T-cell (primary cell): Measurements from ENCODE around the gene CDH4. TPM values are rescaled to one million over a fixed set of nuclear protein-coding genes. Genes with fewer than 3 reads are reported as not detected.
"Not testable (repeated sequence)": the region's sequence is repeated elsewhere in the genome, so short reads cannot be mapped to it uniquely, and the experiment has no call there.

Source experiments
- ATAC-seq, 4 experiments: fragments of 200-7000 bp in 3 of 4; fragments of 150-1000 bp in 1 of 4; cut with Tn5 transposase; replicated peaks in 1 of 4; 1 replicate in 3 of 4; 2 replicates in 1 of 4; pipeline ENCODE4 v1.10.0; 2021; ENCODE audit warnings: moderate library complexity in 3 of 4, mild to moderate bottlenecking in 2 of 4, moderate number of reproducible peaks in 1 of 4
- CTCF ChIA-PET, 2 donors: fragments of 300-600 bp; sonication (Branson Sonifier 250); formaldehyde crosslinking; loops; one replicate each; lab custom pipeline; 2022; ENCODE audit warnings: antibody characterized with exemption in 2 of 2; lab: Charles Lee
- POLR2A ChIA-PET, 2 donors: fragments of 300-600 bp; sonication (Branson Sonifier 250); formaldehyde crosslinking; loops; one replicate each; lab custom pipeline; 2022; ENCODE audit warnings: antibody characterized with exemption in 2 of 2; lab: Charles Lee
- DNase-seq, 35 experiments: peaks; one replicate each; pipeline versions ENCODE4 v3.0.0 to v3.0.0-alpha.2; 2013 to 2023
- H3K27ac ChIP-seq: one replicate; pipeline ENCODE4 v1.5.1; 2013; ENCODE audit warnings: low read length
- H3K27me3 ChIP-seq, 2 experiments: replicated peaks in 1 of 2; 1 replicate in 1 of 2; 2 replicates in 1 of 2; pipeline versions ENCODE4 v1.6.1 to v1.7.0; 2013; ENCODE audit warnings: low read length in 1 of 2, mixed read lengths in 1 of 2; ENCODE audit not compliant: control insufficient read depth in 2 of 2, insufficient read depth in 2 of 2; ENCODE audit errors: extremely low read depth in 1 of 2
- H3K36me3 ChIP-seq, 2 donors: 1 replicate in 1 of 2; 2 replicates in 1 of 2; pipeline versions ENCODE4 v1.6.1 to v1.7.0; 2013; ENCODE audit warnings: low read length in 1 of 2; ENCODE audit not compliant: control insufficient read depth in 2 of 2, insufficient read depth in 1 of 2; ENCODE audit errors: extremely low read depth in 1 of 2
- H3K4me1 ChIP-seq, 2 experiments: 1 replicate in 1 of 2; 2 replicates in 1 of 2; pipeline versions ENCODE4 v1.6.1 to v1.7.0; 2013; ENCODE audit warnings: low read length in 2 of 2, mixed read lengths in 1 of 2; ENCODE audit not compliant: insufficient read depth in 2 of 2, control insufficient read depth in 1 of 2; ENCODE audit errors: extremely low read depth in 1 of 2
- H3K4me3 ChIP-seq, 2 donors: 1 replicate in 1 of 2; 2 replicates in 1 of 2; pipeline versions ENCODE4 v1.5.1 to v1.7.0; 2013; ENCODE audit warnings: mild to moderate bottlenecking in 2 of 2, low read length in 1 of 2, moderate library complexity in 1 of 2; ENCODE audit not compliant: control insufficient read depth in 1 of 2; ENCODE audit errors: extremely low read depth in 1 of 2
- H3K9me3 ChIP-seq: 2 replicates; pipeline ENCODE4 v1.7.0; 2013
- H3K27ac Mint-ChIP-seq, 2 donors: one replicate each; pipeline ENCODE4 v1.8.0; 2020 to 2021; ENCODE audit warnings: mild to moderate bottlenecking in 2 of 2, mixed read lengths in 2 of 2
- H3K27me3 Mint-ChIP-seq, 2 donors: one replicate each; pipeline ENCODE4 v1.8.0; 2021 to 2022; ENCODE audit warnings: mixed read lengths in 2 of 2
- H3K36me3 Mint-ChIP-seq: one replicate; pipeline ENCODE4 v1.8.0; 2021; ENCODE audit warnings: mixed read lengths
- H3K4me1 Mint-ChIP-seq, 3 donors: one replicate each; pipeline ENCODE4 v1.8.0; 2020 to 2022; ENCODE audit warnings: mixed read lengths in 3 of 3, mild to moderate bottlenecking in 1 of 3
- H3K4me3 Mint-ChIP-seq, 3 donors: one replicate each; pipeline ENCODE4 v1.8.0; 2020 to 2022; ENCODE audit warnings: mild to moderate bottlenecking in 3 of 3, mixed read lengths in 3 of 3, moderate library complexity in 3 of 3
- H3K9me3 Mint-ChIP-seq, 3 donors: one replicate each; pipeline ENCODE4 v1.8.0; 2020 to 2022; ENCODE audit warnings: mixed read lengths in 3 of 3
- WGBS: methylation state at CpG from one replicate; pipeline ENCODE4 v1.1.5; 2013; ENCODE audit warnings: missing lambda C conversion rate; ENCODE audit not compliant: insufficient coverage; 5-methylcytosine and 5-hydroxymethylcytosine counted together
- total RNA-seq, 35 experiments: library from RNA in 6 of 35; stranded (reverse) in 6 of 35; fragments of 120-200 nt in 1 of 35; gene quantifications; one replicate each; pipeline versions ENCODE4 v1.2.1 to v1.2.4 and lab custom pipeline; 2013 to 2026

Gene CDH4
- total RNA-seq, 5 donors from 2014 or later (not counting 1 experiment from before 2014, with no cell fraction given) = 0.06 to 0.64 (median 0.14) TPM

- H3K4me1 Mint-ChIP-seq = no peaks in the 10 kb centered on the region
- H3K4me3 Mint-ChIP-seq = no peak overlapping the region
- H3K36me3 ChIP-seq = no peaks in the 10 kb centered on the region
- H3K27ac Mint-ChIP-seq = no peak overlapping the region
- no peak overlapping the region for H3K27ac ChIP-seq
- H3K27me3 Mint-ChIP-seq = no peaks in the 10 kb centered on the region
- ATAC-seq (no peak), DNase-seq (no peak)
- H3K4me3 ChIP-seq = no peak overlapping the region
- POLR2A ChIA-PET = no interaction called here
- CTCF ChIA-PET = no interaction called here
- 96% methylated on average over 9 of the region's 13 CpGs for WGBS
- H3K9me3 Mint-ChIP-seq = no peaks in the 10 kb centered on the region
- H3K27me3 ChIP-seq = no peaks in the 10 kb centered on the region
- H3K36me3 Mint-ChIP-seq = no peaks in the 10 kb centered on the region
- H3K4me1 ChIP-seq = no peaks in the 10 kb centered on the region
- no peaks in the 10 kb centered on the region for H3K9me3 ChIP-seq
Measured at GRCh38 chr20:61397146-61397545, 145.1 kb downstream of the CDH4 start.

DNA sequence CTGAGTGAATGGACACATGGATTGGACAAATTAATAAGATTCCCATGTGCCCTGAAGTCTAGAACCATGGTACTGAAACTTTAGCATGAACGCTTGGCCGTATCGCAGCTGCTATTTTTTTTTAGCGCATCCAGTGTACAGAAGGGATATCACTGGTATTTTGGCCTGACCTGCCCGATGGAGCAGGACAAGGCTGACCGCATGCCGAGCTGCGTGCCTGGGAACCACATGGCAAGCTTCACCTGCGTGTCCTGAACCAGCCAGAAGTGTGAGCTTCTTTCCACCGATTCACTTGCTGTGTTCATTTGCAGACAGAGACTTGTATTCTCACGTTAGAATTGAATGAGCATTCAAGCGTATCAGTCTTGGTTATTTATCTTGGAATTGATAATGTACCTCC, 145.7 kb downstream of the CDH4 start:
- Mint-ChIP-seq H3K4me3 (no peak overlapping the region), H3K27ac (no peak overlapping the region), H3K27me3 (no peaks in the 10 kb centered on the region), H3K9me3 (no peaks in the 10 kb centered on the region), H3K4me1 (no peaks in the 10 kb centered on the region), H3K36me3 (no peaks in the 10 kb centered on the region)
- Histone ChIP-seq H3K4me3 (no peak overlapping the region), H3K9me3 (no peaks in the 10 kb centered on the region), H3K27ac (no peak overlapping the region), H3K27me3 (no peaks in the 10 kb centered on the region), H3K4me1 (no peaks in the 10 kb centered on the region), H3K36me3 (no peaks in the 10 kb centered on the region)
- ATAC-seq (no peak), DNase-seq (no peak)
- WGBS = 92% methylated on average over 11 of the region's 12 CpGs
- ChIA-PET POLR2A (no interaction called here), CTCF (no interaction called here)

GRCh38 chr20:61399433-61399832, 147.4 kb downstream of the CDH4 start:
- H3K27ac ChIP-seq = no peak overlapping the region
- no peaks in the 10 kb centered on the region for H3K36me3 Mint-ChIP-seq
- ATAC-seq = no peak
- H3K4me3 ChIP-seq = no peak overlapping the region
- no peaks in the 10 kb centered on the region for H3K27me3 Mint-ChIP-seq
- H3K4me1 ChIP-seq = no peaks in the 10 kb centered on the region
- H3K27me3 ChIP-seq = no peaks in the 10 kb centered on the region
- no peak overlapping the region for H3K4me3 Mint-ChIP-seq
- no peaks in the 10 kb centered on the region for H3K9me3 Mint-ChIP-seq
- ChIA-PET POLR2A (no interaction called here), CTCF (no interaction called here)
- H3K4me1 Mint-ChIP-seq = no peaks in the 10 kb centered on the region
- no peak for DNase-seq
- WGBS = 84% methylated on average over 4 of the region's 7 CpGs
- no peaks in the 10 kb centered on the region for H3K9me3 ChIP-seq
- H3K36me3 ChIP-seq = no peaks in the 10 kb centered on the region
- no peak overlapping the region for H3K27ac Mint-ChIP-seq

DNA sequence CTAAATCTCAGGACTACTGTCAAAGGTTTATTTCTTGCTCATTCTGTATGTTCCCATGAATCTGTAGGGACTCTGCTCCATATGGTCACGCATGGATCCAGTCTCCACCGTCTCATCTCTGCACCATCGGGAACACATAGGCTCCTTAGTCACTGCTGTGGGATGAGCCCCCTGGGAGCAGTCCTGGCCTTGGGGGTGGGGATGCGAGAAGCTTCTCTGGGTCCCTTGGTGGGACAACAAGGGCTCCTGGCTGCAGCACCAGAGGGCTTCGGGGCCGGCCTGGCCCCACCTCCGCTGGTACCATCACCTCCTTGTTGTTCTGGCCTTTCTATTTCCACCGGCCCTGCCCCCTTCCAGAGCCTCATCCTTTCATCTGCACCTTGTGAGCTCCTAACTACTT, 148.4 kb downstream of the CDH4 start:
- 81% methylated on average over 7 of the region's 8 CpGs for WGBS
- Mint-ChIP-seq H3K9me3 (no peaks in the 10 kb centered on the region), H3K27ac (no peak overlapping the region), H3K4me1 (no peaks in the 10 kb centered on the region), H3K4me3 (no peak overlapping the region), H3K27me3 (peaks cover 0 to 3% of the 10 kb centered on the region in 2 donors), H3K36me3 (no peaks in the 10 kb centered on the region)
- Histone ChIP-seq H3K36me3 (no peaks in the 10 kb centered on the region), H3K27me3 (no peaks in the 10 kb centered on the region), H3K27ac (no peak overlapping the region), H3K9me3 (no peaks in the 10 kb centered on the region), H3K4me3 (no peak overlapping the region), H3K4me1 (no peaks in the 10 kb centered on the region)
- DNase-seq = no peak
- no peak for ATAC-seq
- CTCF ChIA-PET = no interaction called here
- POLR2A ChIA-PET = no interaction called here

DNA sequence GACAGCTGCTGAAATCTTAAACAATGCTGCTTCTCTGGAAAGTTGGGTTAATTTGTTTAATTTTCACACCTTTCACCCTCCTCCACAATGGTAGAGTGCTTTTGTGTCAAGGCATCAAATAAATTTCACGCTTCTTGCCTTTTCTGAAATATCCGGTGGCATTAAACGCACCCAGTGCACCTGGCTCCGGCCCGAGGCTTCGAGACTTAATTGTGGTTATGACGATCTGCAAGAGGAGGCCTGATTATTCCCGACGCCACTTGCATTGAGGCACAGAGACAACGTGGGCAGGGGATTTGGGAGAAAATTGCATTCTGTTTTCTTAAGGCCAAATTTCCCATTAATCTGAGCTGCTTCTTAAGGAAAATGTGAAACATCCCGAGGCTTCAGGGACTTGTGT, 152.2 kb downstream of the CDH4 start:
- 85% methylated on average over 9 of the region's 11 CpGs for WGBS
- no peak for DNase-seq
- Histone ChIP-seq H3K36me3 (no peaks in the 10 kb centered on the region), H3K9me3 (no peaks in the 10 kb centered on the region), H3K4me3 (no peak overlapping the region), H3K27ac (no peak overlapping the region), H3K27me3 (no peaks in the 10 kb centered on the region), H3K4me1 (no peaks in the 10 kb centered on the region)
- ChIA-PET CTCF (no interaction called here), POLR2A (no interaction called here)
- H3K36me3 Mint-ChIP-seq = no peaks in the 10 kb centered on the region
- H3K27ac Mint-ChIP-seq = no peak overlapping the region
- H3K4me3 Mint-ChIP-seq = no peak overlapping the region
- H3K4me1 Mint-ChIP-seq = no peaks in the 10 kb centered on the region
- peaks cover 0 to 4% (median 0%) of the 10 kb centered on the region in 3 donors for H3K9me3 Mint-ChIP-seq
- peaks cover 0 to 3% of the 10 kb centered on the region in 2 donors for H3K27me3 Mint-ChIP-seq
- ATAC-seq = no peak

DNA sequence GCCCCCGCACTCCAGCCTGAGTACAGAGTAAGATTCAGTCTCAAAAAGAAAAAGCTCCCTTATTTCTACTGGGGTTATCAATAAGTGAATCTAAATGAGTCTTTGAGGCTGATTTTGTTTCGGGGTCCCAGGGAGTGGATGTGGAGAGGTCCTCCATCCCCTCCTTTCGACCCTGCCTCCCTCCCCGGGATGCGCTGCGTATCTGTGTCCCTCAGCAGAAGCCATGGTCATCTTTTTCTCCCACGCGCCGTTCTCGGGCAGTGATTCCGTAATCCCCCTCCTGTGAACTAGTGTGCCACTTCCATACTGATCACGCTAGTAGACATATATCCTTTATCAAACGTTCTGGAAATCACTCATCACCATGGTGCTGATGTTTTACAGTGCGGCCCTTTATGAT, 152.9 kb downstream of the CDH4 start:
- H3K4me1 ChIP-seq = no peaks in the 10 kb centered on the region
- peaks cover 0 to 4% (median 0%) of the 10 kb centered on the region in 3 donors for H3K9me3 Mint-ChIP-seq
- H3K4me3 Mint-ChIP-seq = no peak overlapping the region
- POLR2A ChIA-PET = no interaction called here
- H3K36me3 Mint-ChIP-seq = no peaks in the 10 kb centered on the region
- H3K4me3 ChIP-seq = no peak overlapping the region
- H3K27ac Mint-ChIP-seq = no peak overlapping the region
- no peak for ATAC-seq
- no peaks in the 10 kb centered on the region for H3K36me3 ChIP-seq
- no peaks in the 10 kb centered on the region for H3K4me1 Mint-ChIP-seq
- CTCF ChIA-PET = no interaction called here
- no peak overlapping the region for H3K27ac ChIP-seq
- H3K27me3 ChIP-seq = no peaks in the 10 kb centered on the region
- WGBS = 100% methylated on average over 1 of the region's 14 CpGs
- H3K9me3 ChIP-seq = no peaks in the 10 kb centered on the region
- DNase-seq = no peak
- peaks cover 0 to 3% of the 10 kb centered on the region in 2 donors for H3K27me3 Mint-ChIP-seq

DNA sequence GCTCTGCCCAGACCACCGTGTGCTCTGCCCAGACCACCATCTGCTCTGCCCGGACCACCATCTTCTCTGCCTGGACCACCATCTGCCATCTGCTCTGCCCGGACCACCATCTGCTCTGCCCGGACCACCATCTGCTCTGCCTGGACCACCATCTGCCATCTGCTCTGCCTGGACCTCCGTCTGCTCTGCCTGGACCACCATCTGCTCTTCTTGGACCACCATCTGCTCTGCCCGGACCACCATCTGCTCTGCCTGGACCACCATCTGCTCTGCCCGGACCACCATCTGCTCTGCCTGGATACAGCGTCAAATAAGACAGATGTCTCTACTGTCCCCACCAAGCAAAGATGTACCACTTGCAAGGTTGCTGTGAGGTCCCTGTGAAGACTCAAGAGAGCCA, 154.7 kb downstream of the CDH4 start:
- H3K36me3 Mint-ChIP-seq, H3K27me3 Mint-ChIP-seq, DNase-seq, H3K9me3 Mint-ChIP-seq, ATAC-seq, CTCF ChIA-PET, POLR2A ChIA-PET, H3K27me3 ChIP-seq, H3K9me3 ChIP-seq, H3K4me3 Mint-ChIP-seq, H3K4me1 Mint-ChIP-seq, H3K27ac Mint-ChIP-seq, H3K4me3 ChIP-seq, H3K27ac ChIP-seq, H3K36me3 ChIP-seq, H3K4me1 ChIP-seq: not testable (repeated sequence)
- WGBS = 92% methylated on average over 8 of the region's 8 CpGs
